GM19239 (cell line): ENCODE data around the gene RERE.

Source experiments
- DNase-seq: peaks from one replicate; pipeline ENCODE4 v3.0.0; 2011; ENCODE audit warnings: low spot score; ENCODE audit not compliant: insufficient read length
- FAIRE-seq: peaks from 2 replicates; lab custom pipeline; 2011; peaks lifted over from hg19 to GRCh38; lab: Jason Lieb, UNC

RERE gene

GRCh38 chr1:8679929-8680663 lies 137.3 kb downstream of the RERE start:
- no peak for DNase-seq
- FAIRE-seq, result no peak

- DNase-seq (no peak), FAIRE-seq (no peak)
Measured at GRCh38 chr1:8679395-8679800, 138.0 kb downstream of the RERE start.

- FAIRE-seq, result peak; percentile 55
- no peak for DNase-seq
Measured at GRCh38 chr1:8678673-8679394, 138.6 kb downstream of the RERE start.

GRCh38 chr1:8677782-8678181 lies 139.7 kb downstream of the RERE start:
- FAIRE-seq, result no peak
- DNase-seq, result no peak

GRCh38 chr1:8676813-8677212 lies 140.6 kb downstream of the RERE start:
- FAIRE-seq, result no peak

GRCh38 chr1:8676072-8676471 lies 141.4 kb downstream of the RERE start:
- FAIRE-seq (no peak), DNase-seq (no peak)

More at GRCh38 chr1:8676813-8677212, 140.6 kb downstream of the RERE start:
- no peak for DNase-seq

DNA sequence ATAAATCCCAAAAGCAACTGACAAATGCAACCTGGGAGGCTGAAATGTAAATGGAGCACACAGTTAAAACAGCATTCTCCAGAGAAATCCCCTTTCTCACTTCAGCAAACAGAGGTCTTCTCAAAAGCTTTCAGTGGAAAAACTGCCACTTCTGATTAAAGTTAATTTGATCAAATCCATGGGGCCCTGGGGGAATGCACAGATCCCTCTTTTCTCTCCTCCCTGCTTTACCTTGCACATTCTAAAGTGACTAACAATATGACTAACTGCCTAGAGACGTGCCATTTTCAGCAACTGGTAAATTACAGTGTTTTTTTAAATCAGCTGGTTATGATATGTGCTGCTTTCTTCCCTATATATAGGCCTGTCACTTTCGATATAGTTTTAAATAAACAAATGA lies 142.5 kb downstream of the RERE start:
- DNase-seq, result no peak
- FAIRE-seq, result no peak

DNA sequence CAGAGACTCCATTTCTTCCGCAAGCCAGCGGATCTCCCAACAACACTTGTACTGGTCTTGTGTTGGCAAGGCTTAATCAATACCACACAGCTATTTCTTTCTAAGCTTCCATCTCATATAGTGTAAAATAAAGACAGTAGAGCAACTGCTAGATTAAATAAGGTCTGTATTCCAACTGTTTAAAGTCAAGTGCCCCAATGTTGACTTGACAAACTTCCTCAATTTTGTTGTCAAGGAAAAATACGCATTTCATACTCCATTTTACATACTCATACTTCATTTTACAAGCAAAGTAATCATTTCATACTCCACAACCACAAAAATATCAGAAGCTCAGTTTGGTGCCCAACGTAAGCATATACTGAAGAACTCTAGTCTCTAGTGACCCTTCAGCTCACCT lies 143.0 kb downstream of the RERE start:
- no peak for FAIRE-seq
- DNase-seq, result no peak

GRCh38 chr1:8671306-8671917 lies 146.0 kb downstream of the RERE start:
- DNase-seq, result peak; percentile 28
- no peak for FAIRE-seq

DNA sequence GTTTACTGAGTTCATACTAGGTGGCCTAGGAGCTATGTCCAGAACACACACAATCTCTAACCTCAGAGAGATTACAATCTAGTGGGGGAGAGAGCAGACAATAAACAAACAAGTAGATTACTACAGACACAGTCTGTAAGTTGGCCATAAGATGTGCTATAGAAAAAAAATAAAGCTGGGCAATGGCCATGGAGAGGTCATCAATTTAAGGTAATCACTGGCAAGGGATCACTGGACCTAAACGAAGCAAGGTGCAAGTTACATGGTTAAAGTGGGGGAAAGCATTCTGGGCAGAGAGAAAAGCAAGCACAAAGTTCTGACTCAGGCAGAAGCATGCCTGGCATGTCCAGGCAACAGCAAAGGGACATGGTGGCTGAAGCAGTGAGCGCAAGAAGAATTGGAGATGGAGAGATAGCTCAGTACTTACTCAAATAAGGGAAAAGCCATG lies 147.0 kb downstream of the RERE start:
- FAIRE-seq (no peak), DNase-seq (no peak)

- no peak for FAIRE-seq
- no peak for DNase-seq
Measured at GRCh38 chr1:8669606-8670335, 147.7 kb downstream of the RERE start.

DNA sequence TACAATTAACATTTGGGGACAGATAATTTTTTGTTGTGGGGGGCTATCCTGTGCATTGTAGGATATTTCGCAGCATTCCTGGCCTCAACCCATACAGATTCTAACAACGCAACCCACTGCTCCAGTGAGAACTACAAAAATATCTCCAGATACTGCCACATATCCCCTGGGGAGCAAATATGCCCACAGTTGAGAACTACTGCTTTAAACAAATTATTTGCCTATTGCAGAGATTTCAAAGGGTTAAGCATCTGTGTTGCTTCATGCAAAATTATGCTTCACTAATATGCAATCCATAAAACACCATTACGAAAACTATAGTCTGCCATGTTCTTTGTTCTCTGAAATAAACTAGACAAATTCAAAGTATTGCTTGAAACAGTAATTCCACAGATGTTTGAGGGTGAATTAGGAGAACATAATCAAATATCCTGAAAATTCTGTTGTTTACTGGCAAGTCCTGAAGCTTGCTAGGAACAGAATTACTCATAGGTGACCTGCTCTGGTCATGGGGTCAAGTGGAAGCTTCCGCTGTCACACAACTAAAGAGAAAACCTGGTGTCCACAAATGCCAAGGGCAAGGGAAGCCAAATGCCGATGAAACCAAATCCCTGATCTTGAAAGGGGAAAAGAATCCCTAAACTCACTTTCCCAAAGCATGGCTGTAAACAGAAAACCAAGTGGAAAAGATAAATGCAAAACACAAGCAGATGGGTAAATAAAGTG lies 149.4 kb downstream of the RERE start:
- no peak for DNase-seq

GRCh38 chr1:8666389-8667167 lies 150.9 kb downstream of the RERE start:
- DNase-seq (no peak), FAIRE-seq (peak; percentile 75)

More for the DNA sequence above, 149.4 kb downstream of the RERE start:
- no peak for FAIRE-seq

GRCh38 chr1:8665833-8666232 lies 151.6 kb downstream of the RERE start:
- no peak for DNase-seq
- peak; percentile 79 for FAIRE-seq

- FAIRE-seq (peak; percentile 47), DNase-seq (no peak)
Measured at GRCh38 chr1:8664887-8665286, 152.6 kb downstream of the RERE start.

DNA sequence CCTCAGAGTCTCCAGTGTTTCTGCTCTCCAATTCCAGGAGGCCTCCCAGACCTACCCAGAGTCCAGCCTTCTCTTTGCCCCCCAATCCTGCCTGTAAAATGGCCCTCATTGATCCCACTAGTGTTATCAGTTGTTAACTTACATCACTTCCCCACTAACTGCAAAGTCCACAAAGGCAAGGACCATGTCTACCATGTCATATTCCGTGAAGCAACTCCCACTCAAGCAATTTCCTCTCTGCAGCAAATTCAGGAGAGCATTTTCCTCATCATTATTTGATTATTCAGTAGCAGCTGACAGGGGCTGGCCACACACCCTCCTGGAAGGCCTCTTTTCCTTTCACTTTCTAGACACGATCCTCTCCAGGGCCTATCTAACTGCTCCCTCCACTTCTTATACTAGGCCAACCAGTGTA lies 153.5 kb downstream of the RERE start:
- peak; percentile 91 for FAIRE-seq
- DNase-seq, result no peak

GRCh38 chr1:8663090-8663802 lies 154.2 kb downstream of the RERE start:
- peak; percentile 79 for FAIRE-seq
- DNase-seq, result no peak

DNA sequence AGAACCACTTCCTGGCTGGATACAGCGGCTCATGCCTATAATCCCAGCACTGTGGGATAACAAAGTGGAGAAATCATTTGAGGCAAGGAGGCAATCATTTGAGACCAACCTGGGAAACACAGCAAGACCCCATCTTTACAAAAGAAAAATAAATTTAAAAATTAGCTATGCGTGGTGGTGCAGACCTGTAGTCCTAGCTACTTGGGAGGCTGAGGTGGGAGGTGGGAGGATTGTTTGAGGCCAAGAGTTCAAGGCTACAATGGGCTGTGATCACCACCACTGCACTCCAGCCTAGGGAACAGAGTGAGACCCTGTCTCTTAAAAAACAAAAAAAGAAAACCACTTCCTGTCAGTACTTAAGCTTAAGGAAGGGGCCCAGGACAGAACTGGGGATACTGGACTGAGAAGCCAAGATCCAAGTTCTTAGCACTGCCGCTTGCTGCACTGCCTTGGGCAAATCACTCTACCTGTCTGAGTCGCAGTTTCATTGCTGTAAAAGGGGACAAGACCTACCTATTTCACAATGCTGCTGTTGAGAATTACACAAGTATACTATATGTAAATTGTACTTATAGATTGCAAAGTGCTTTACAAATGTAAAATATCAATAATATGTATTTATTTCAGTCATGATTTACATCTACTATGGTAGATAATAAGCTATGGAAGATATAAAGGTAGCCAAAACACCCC lies 154.9 kb downstream of the RERE start:
- FAIRE-seq (peak; percentile 26), DNase-seq (no peak)
